ENCODE results near the gene INS. TPM values are rescaled to one million over a fixed set of nuclear protein-coding genes. Genes with fewer than 3 reads are reported as not detected.

Gene INS
- total and polyA plus RNA-seq, 2 of the 13 experiments (the other 11 are each of a cell fraction or from before 2014, with no cell fraction given) = not detected

- TF ChIP-seq ZIK1 (CRISPR knock-in tag; IDR thresholded peaks at IDR 0.05; ENCODE audit: borderline replicate concordance, low read depth) (no peak), ZUFSP (CRISPR knock-in tag; IDR thresholded peaks at IDR 0.05; ENCODE audit: borderline replicate concordance) (no peak), ZNF101 (CRISPR knock-in tag; IDR thresholded peaks at IDR 0.05; ENCODE audit: borderline replicate concordance, low read depth) (no peak), CHD2 (IDR thresholded peaks at IDR 0.05; ENCODE audit: low read depth, low read length) (no peak), KLF15 (CRISPR knock-in tag; IDR thresholded peaks at IDR 0.05; ENCODE audit: borderline replicate concordance) (no peak), KDM5B (CRISPR knock-in tag; IDR thresholded peaks at IDR 0.05; ENCODE audit: borderline replicate concordance) (no peak), CHCHD3 (CRISPR knock-in tag; IDR thresholded peaks at IDR 0.05) (no peak), ZFP1 (CRISPR knock-in tag; IDR thresholded peaks at IDR 0.05) (no peak), ZMYM3 (CRISPR knock-in tag; IDR thresholded peaks at IDR 0.05) (no peak), ZBTB40 (IDR thresholded peaks at IDR 0.05) (no peak), ZBTB40 (CRISPR knock-in tag; IDR thresholded peaks at IDR 0.05) (0 out of 2 replicates have a peak, but pooled peaks have one; percentile 17), ZBTB43 (CRISPR knock-in tag; conservative IDR thresholded peaks at IDR 0.05) (peak; percentile 2; the same call in 1 of the 2 replicates), HCFC1 (IDR thresholded peaks at IDR 0.05; ENCODE audit: low read depth, low read length) (no peak), HIC2 (CRISPR knock-in tag; IDR thresholded peaks at IDR 0.05; ENCODE audit: low read depth) (no peak), CBX5 (CRISPR knock-in tag; IDR thresholded peaks at IDR 0.05; ENCODE audit: borderline replicate concordance) (no peak)
Observed at GRCh38 chr11:2203440-2204259, 42.6 kb upstream of the INS start (continued).

All from HepG2 (cell line).